Measurements from ENCODE around the gene RSPO3.

RSPO3 gene

DNA sequence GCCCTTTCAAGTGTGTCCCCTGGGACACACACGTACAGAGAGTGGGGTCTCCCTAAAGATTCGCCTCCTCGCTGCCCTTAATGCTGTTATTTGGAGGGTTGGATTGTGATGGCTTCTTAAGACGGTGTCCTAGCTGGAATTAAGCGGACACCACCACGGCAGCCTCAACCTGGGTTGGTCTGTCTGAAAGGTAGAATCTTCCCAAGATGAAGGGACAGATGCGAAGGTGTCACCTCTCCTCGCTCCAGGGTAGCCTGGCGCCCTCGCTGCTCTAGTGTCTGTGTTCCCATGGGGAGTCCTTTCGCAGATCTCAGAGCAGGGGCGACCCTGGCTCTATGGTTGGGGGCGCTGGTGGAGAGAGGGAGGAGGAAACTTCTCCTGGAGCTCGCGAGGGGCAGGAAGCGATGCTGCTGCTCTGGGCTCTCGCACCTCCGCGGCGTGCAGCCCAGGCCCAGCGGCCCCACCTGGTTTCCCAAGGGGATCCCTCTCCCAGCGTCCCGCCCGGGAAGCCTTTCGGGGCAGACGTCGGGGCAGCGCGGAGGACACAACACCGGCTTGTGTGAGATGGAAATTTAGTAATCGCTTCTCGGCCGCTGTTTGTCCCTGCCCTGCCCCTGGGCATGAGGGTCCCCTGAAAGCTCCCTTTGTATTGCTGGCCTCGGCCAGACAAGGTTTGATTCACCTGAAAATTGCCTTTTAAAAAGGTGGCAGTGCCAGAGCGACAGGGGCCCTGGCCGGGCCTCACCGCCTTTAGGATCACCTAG is 1.7 kb downstream of the RSPO3 start:
- Histone ChIP-seq H3K36me3 (ENCODE audit: insufficient read depth, low read length) (no peaks in the 10 kb centered on the region), H3K4me1 (ENCODE audit: insufficient read depth, low read length) (no peaks in the 10 kb centered on the region), H3K9me3 (ENCODE audit: control insufficient read depth, insufficient read depth, low read length) (no peaks in the 10 kb centered on the region), H3K9ac (ENCODE audit: low read depth, low read length) (peak overlapping the region; percentile 63; the same call in 1 of the 2 replicates)

DNA sequence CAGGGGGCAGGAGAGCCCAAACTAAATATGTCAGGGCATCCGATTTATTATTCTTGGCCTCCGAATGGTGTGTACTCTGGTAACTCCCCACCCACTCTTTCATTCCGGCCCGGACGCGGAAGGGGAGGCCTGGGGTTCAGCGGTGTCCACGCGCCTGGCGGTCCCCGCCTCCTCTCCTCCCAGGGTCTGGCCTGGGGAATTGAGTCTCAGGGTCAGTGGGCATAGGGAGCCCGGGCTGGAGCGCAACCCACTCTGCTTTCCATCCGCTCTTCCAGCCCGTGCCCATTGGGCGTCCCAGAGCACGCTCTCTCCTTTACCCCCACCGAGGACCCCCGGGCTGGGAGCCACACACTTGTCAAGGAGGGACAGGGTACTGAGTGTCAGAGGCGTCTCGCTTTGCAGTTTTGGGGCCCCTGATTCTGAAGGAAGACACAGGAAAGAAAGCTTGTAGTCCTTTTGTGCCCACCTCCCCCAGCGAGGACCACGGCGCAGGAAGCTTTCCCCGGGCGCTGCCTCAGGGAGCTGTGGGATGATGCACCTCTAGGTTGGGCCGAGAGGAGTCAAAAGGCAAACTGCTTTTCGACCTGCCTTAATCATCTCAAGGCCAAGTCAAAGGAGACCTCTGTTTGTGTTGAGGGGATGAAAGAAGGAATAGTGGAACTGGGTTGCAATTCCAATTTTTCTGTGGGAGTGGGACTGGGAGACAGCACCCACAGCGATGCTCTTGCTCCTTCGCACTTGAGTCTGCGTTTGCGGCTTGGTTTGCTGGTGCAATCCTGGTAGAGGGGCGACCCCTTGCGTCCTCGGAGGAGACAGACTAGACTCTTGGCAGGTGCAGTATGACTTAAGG is 2.5 kb downstream of the RSPO3 start:
- no peaks in the 10 kb centered on the region for H3K4me1 ChIP-seq (ENCODE audit: insufficient read depth, low read length)
- H3K36me3 ChIP-seq (ENCODE audit: insufficient read depth, low read length), result no peaks in the 10 kb centered on the region
- no peaks in the 10 kb centered on the region for H3K9me3 ChIP-seq (ENCODE audit: control insufficient read depth, insufficient read depth, low read length)
- H3K9ac ChIP-seq (ENCODE audit: low read depth, low read length), result peak overlapping the region; percentile 63; the same call in 1 of the 2 replicates

DNA sequence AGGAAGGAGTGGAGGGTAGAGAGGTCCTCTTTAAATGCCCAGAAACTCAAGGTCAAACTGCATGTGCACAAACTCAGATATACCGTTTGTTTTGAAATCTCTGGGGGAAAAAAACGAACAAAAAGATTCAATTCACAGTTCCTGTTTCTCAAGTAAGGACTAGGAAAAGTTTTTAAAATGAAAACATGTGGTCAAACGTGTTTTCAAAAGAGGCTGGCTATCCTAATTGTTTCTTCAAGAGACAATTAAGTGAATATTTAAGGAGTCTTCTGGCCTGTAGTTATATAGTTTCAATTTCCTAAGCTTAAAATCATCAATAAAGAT is 3.1 kb downstream of the RSPO3 start:
- no peaks in the 10 kb centered on the region for H3K36me3 ChIP-seq (ENCODE audit: insufficient read depth, low read length)
- H3K4me1 ChIP-seq (ENCODE audit: insufficient read depth, low read length), result no peaks in the 10 kb centered on the region
- H3K9ac ChIP-seq (ENCODE audit: low read depth, low read length), result no peak overlapping the region
- no peaks in the 10 kb centered on the region for H3K9me3 ChIP-seq (ENCODE audit: control insufficient read depth, insufficient read depth, low read length)

DNA sequence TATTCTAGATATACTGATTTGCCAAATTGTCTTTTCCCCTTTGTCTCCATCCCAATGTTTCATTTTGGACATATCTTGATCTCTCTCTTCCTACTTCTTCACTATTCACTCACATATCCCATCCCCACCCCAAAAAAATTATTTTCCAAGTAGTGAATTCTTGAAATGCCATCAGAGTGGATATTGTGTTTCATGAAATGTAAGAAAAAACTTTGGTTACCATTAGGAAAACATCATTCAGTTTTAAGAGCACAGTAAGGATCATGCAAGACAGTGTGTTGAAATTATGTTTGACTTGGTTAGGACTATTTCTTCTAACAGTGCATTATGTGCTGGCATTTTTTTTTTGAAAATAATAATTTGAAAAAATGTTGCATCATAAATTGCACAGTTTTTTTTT is 5.7 kb downstream of the RSPO3 start:
- Histone ChIP-seq H3K9me3 (ENCODE audit: control insufficient read depth, insufficient read depth, low read length) (no peaks in the 10 kb centered on the region), H3K36me3 (ENCODE audit: insufficient read depth, low read length) (no peaks in the 10 kb centered on the region), H3K9ac (ENCODE audit: low read depth, low read length) (no peak overlapping the region), H3K4me1 (ENCODE audit: insufficient read depth, low read length) (no peaks in the 10 kb centered on the region)

DNA sequence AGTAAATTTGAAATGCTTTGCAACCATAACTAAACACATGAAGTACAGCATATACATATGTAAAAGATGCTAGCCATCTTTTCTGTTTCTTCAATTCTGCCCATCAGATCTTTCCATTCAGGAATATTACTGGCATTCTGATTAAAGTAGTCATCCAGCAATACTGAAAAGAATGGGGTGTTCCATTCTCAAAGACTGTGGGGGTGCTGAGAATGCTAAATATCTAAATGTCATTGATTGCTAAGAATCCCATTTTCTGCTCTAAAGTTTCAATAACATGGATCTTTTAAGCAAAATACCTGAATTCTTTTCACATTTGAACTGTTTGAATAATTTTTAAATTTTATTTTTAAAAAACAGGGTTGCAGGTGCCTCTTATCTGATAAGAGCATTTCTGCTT is 6.2 kb downstream of the RSPO3 start:
- no peaks in the 10 kb centered on the region for H3K4me1 ChIP-seq (ENCODE audit: insufficient read depth, low read length)
- H3K9me3 ChIP-seq (ENCODE audit: control insufficient read depth, insufficient read depth, low read length), result no peaks in the 10 kb centered on the region
- no peak overlapping the region for H3K9ac ChIP-seq (ENCODE audit: low read depth, low read length)
- H3K36me3 ChIP-seq (ENCODE audit: insufficient read depth, low read length), result no peaks in the 10 kb centered on the region

DNA sequence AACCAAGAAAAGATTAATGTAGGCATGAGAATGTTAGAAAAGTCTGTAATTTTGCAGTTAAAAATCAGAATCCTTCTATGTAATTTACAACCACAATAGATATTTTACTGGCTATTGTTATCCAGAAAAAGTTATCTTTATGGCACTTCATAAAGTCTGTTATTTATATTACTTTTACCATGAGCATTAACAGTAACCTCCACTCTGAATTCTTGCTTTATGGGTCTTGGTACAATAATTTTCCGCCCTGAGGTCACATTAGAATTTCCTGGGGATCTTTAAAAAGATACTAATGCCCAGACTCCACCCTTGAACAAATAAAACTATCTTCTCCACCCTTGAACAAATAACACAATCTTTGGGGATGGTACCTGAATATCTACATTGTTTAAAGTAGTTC is 9.6 kb downstream of the RSPO3 start:
- no peaks in the 10 kb centered on the region for H3K4me1 ChIP-seq (ENCODE audit: insufficient read depth, low read length)
- no peaks in the 10 kb centered on the region for H3K9me3 ChIP-seq (ENCODE audit: control insufficient read depth, insufficient read depth, low read length)
- H3K9ac ChIP-seq (ENCODE audit: low read depth, low read length), result no peak overlapping the region
- no peaks in the 10 kb centered on the region for H3K36me3 ChIP-seq (ENCODE audit: insufficient read depth, low read length)

DNA sequence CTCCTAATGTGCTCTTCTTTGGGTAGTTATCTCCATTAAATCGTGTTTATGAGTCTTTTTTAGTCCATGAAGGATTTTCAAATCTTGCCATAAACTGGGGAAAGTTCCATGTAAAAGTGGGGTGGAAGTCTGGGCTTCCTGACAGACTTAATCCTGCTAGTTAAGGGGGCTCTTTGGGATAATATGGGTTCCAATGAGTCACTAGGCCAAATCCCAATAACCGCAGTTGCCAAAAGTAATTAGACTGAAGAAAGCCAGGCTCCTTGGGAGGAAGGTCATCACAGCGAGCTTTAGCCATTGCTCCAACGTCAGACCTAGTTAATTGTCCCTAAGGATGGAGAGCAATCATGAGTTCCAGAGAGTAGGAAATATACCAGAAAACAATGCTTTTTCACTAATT is 10.8 kb downstream of the RSPO3 start:
- no peaks in the 10 kb centered on the region for H3K9me3 ChIP-seq (ENCODE audit: control insufficient read depth, insufficient read depth, low read length)
- no peak overlapping the region for H3K9ac ChIP-seq (ENCODE audit: low read depth, low read length)
- no peaks in the 10 kb centered on the region for H3K36me3 ChIP-seq (ENCODE audit: insufficient read depth, low read length)
- no peaks in the 10 kb centered on the region for H3K4me1 ChIP-seq (ENCODE audit: insufficient read depth, low read length)

DNA sequence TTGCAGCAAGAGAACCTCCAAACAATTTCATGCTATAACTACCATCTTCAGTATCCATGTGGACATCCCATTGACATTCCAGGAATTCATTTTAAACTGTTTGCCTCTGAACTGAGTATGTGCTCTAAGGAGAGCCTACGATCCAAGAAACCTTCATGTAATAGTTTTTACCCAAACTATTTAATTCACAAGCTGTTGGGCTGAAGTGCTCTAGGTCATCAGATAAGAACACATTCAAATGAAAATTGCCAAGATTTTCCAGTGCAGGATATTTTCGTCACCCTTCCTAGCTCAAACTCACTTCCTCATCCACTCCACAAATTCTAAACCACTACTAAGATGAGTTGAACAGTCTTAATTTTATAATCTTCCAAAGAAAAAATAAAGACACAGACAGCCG is 12.8 kb downstream of the RSPO3 start:
- Histone ChIP-seq H3K9ac (ENCODE audit: low read depth, low read length) (no peak overlapping the region), H3K36me3 (ENCODE audit: insufficient read depth, low read length) (no peaks in the 10 kb centered on the region), H3K4me1 (ENCODE audit: insufficient read depth, low read length) (no peaks in the 10 kb centered on the region), H3K9me3 (ENCODE audit: control insufficient read depth, insufficient read depth, low read length) (no peaks in the 10 kb centered on the region)

DNA sequence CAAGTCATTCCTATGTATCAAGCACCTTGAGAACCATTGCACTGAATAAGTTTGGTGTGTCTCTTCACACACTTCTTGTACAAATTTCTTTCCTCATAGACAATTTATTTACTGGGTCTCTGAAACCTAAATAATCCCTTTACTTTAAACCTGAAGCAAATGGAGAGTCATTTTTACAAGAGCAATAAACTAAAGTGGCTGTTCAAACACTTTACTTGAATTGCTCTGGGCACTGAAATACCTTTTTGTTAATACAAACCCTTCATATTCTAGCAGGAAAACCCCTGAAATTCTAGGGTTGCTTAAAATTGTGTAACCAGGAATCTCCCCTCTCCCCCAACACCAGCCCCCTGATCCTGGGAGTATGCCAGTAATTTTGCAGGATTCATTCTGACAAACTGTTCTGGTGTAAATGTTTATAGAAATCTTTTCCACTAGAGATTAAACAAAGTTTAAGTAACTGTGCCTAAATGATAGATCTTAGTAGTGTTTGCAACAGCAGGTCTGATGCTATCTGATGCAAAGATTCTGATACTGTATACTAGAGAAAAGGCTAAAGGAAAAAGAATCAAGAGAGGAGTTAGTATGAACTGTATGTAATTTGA is 13.4 kb downstream of the RSPO3 start:
- no peaks in the 10 kb centered on the region for H3K36me3 ChIP-seq (ENCODE audit: insufficient read depth, low read length)
- H3K4me1 ChIP-seq (ENCODE audit: insufficient read depth, low read length), result no peaks in the 10 kb centered on the region
- no peak overlapping the region for H3K9ac ChIP-seq (ENCODE audit: low read depth, low read length)
- no peaks in the 10 kb centered on the region for H3K9me3 ChIP-seq (ENCODE audit: control insufficient read depth, insufficient read depth, low read length)

DNA sequence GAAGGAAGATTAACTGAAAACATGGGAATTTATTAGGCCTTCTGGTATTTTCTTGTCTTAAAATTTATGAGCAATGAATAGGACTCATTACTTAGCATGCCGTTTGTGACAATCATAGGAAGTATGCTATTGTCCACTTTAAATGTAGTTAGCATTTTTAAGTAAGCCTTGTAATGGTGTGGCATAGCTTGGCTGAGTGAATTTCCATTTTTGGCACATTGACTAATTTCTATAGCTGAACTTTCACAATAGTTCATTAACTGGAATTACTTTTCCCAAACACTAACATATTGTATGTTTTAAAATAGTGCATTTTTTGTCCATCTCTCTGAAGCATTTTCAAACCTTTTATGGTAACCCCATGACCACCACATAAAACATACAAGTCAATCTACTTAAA is 15.7 kb downstream of the RSPO3 start:
- H3K9ac ChIP-seq (ENCODE audit: low read depth, low read length), result no peak overlapping the region
- H3K4me1 ChIP-seq (ENCODE audit: insufficient read depth, low read length), result no peaks in the 10 kb centered on the region
- no peaks in the 10 kb centered on the region for H3K36me3 ChIP-seq (ENCODE audit: insufficient read depth, low read length)
- no peaks in the 10 kb centered on the region for H3K9me3 ChIP-seq (ENCODE audit: control insufficient read depth, insufficient read depth, low read length)

DNA sequence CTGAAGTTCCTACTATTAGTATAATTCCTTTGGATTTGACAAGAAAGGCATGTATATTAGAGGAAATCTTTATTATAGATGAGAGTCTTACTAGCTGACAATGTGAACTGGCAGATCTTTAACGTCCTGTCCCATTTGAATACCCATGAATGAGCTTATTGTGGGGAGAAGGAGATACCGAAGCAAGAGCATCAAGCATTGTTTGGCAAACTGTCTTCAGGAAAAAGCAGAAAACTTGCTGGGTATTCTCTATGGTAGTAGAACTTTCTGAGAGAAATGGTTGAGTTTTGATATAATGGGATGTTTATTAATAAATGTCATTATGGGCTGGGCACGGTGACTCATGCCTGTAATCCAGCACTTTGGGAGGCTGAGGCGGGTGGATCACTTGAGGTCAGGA is 18.3 kb downstream of the RSPO3 start:
- H3K36me3 ChIP-seq (ENCODE audit: insufficient read depth, low read length), result no peaks in the 10 kb centered on the region
- H3K9me3 ChIP-seq (ENCODE audit: control insufficient read depth, insufficient read depth, low read length), result no peaks in the 10 kb centered on the region
- no peak overlapping the region for H3K9ac ChIP-seq (ENCODE audit: low read depth, low read length)
- no peaks in the 10 kb centered on the region for H3K4me1 ChIP-seq (ENCODE audit: insufficient read depth, low read length)

DNA sequence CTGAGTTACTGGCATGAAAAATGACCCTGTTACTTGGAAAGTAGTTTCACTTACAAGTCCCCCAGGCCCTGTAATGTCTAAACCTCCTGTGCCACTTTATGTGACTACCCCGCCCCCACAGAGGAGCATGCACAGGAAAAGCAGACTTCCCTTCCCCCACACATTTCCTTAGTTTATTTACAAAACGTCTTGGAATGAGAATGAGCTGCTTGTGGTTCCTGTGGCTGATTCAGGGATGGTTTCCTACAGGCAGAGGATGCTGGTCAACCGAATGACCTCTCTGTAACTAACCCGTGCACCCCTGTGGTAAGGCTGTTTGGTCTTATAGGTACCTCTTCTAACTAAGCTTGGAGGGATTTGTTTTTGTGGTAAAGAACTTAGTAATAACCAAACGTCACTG is 28.5 kb downstream of the RSPO3 start:
- H3K9me3 ChIP-seq (ENCODE audit: control insufficient read depth, insufficient read depth, low read length), result no peaks in the 10 kb centered on the region
- H3K4me1 ChIP-seq (ENCODE audit: insufficient read depth, low read length), result peaks cover 14% of the 10 kb centered on the region; the same call in 1 of the 2 replicates
- H3K36me3 ChIP-seq (ENCODE audit: insufficient read depth, low read length), result no peaks in the 10 kb centered on the region
- no peak overlapping the region for H3K9ac ChIP-seq (ENCODE audit: low read depth, low read length)

DNA sequence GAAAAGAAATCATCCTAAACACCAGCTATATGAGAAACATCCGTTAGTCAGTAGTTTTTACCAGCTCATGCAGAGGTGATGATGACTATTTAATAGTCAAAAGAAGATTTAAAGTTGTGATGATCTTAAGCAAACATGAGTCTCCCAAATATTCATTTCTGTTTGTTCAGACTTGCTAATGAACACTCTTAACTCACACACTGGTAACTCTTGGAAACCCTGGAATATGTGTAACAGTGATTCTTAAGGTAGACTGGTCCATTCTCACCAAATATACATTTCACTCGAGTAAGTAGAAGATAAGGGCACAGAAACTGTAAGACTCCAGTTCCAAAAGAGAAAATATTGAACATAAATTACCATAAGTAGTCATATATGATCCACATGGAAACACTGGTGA is 29.1 kb downstream of the RSPO3 start:
- no peak overlapping the region for H3K9ac ChIP-seq (ENCODE audit: low read depth, low read length)
- H3K9me3 ChIP-seq (ENCODE audit: control insufficient read depth, insufficient read depth, low read length), result no peaks in the 10 kb centered on the region
- peaks cover 14% of the 10 kb centered on the region; the same call in 1 of the 2 replicates for H3K4me1 ChIP-seq (ENCODE audit: insufficient read depth, low read length)
- no peaks in the 10 kb centered on the region for H3K36me3 ChIP-seq (ENCODE audit: insufficient read depth, low read length)

DNA sequence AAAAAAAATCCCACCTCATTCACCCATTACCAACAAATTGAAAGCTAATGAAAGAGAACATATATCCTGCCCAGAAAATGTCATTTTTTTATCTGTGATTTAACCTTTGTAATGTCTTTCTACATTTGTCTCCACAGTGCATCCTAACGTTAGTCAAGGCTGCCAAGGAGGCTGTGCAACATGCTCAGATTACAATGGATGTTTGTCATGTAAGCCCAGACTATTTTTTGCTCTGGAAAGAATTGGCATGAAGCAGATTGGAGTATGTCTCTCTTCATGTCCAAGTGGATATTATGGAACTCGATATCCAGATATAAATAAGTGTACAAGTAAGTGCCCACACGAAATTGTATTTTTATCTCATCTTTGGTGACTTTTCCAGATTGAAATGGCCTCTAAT is 30.0 kb downstream of the RSPO3 start:
- no peaks in the 10 kb centered on the region for H3K9me3 ChIP-seq (ENCODE audit: control insufficient read depth, insufficient read depth, low read length)
- H3K4me1 ChIP-seq (ENCODE audit: insufficient read depth, low read length), result peaks cover 14% of the 10 kb centered on the region; the same call in 1 of the 2 replicates
- no peak overlapping the region for H3K9ac ChIP-seq (ENCODE audit: low read depth, low read length)
- no peaks in the 10 kb centered on the region for H3K36me3 ChIP-seq (ENCODE audit: insufficient read depth, low read length)

DNA sequence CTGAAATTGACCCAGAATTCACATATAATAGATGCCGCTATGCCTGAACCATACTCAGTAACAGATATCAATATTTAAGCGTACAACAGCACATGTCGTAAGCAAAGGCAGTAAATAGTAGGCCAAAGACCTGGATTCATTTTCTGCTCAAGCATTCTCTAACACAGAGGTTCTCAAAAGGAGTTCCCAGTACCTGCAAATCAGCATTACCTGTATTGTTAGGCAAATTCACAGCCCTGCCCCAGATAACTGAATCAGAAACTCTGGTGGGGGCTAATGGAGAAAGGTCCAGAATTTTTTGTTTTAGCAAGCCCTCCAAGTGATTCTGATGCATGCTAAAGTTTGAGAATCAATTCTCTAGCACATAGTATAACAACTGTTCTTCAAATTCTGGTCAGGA is 36.0 kb downstream of the RSPO3 start:
- Histone ChIP-seq H3K4me1 (ENCODE audit: insufficient read depth, low read length) (no peaks in the 10 kb centered on the region), H3K9ac (ENCODE audit: low read depth, low read length) (no peak overlapping the region), H3K36me3 (ENCODE audit: insufficient read depth, low read length) (no peaks in the 10 kb centered on the region), H3K9me3 (ENCODE audit: control insufficient read depth, insufficient read depth, low read length) (no peaks in the 10 kb centered on the region)

All from ES-I3 (cell line).